ENCODE measurements around the gene ACP5. TPM values are rescaled to one million over a fixed set of nuclear protein-coding genes. Genes with fewer than 3 reads are reported as not detected.
"Not testable (repeated sequence)": the region's sequence is repeated elsewhere in the genome, so short reads cannot be mapped to it uniquely, and the experiment has no call there.

Gene ACP5
- total and polyA plus RNA-seq, 2 of the 4 experiments (the other 2 are of a cell fraction), result 0.54 to 1.2 TPM

DNA sequence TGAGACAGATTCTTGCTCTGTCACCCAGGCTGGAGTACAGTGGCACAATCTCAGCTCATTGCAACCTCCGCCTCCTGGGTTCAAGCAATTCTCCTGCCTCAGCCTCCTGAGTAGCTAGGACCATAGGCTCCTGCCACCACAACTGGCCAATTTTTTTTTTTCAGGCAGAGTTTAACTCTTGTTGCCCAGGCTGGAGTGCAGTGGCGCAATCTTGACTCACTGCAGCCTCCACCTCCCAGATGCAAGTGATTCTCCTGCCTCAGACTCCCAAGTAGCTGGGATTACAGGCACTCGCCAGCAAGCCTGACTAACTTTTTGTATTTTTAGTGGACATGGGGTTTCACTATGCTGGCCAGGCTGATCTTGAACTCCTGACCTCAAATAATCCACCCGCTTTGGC lies 3.7 kb downstream of the ACP5 start:
- dilution Hi-C loops (cut with HindIII; ENCODE audit: low sequenced_read_pairs, unreplicated experiment), result not testable (repeated sequence)

GRCh38 chr19:11573354-11573753 lies 4.1 kb downstream of the ACP5 start:
- POLR2A ChIA-PET (ENCODE audit: unreplicated experiment); H3K4me1 ChIP-seq (ENCODE audit: control insufficient read depth, insufficient read depth, low read length); H3K9me1 ChIP-seq (ENCODE audit: insufficient read depth, low read length); BruUV-seq (replicated peaks); H3K79me1 ChIP-seq (ENCODE audit: low read depth in 1 of 2, low read length in 2 of 2); in situ Hi-C loops (cut with MboI; ENCODE audit: low sequenced_read_pairs); H3K4me3 ChIP-seq (ENCODE audit: insufficient read depth, low read depth, low read length); H2AK9ac ChIP-seq (replicated peaks; ENCODE audit: low read depth, low read length, poor library complexity); H2AFZ ChIP-seq (replicated peaks; ENCODE audit: low read length, poor library complexity); H3K56ac ChIP-seq (ENCODE audit: extremely low read depth, insufficient read depth, low read length); H2BK120ac ChIP-seq (ENCODE audit: low read depth, low read length); H2BK15ac ChIP-seq (ENCODE audit: low read depth, low read length); H4K8ac ChIP-seq (ENCODE audit: low read depth in 2 of 2, low read length in 2 of 2); H3K4me2 ChIP-seq (ENCODE audit: low read depth, low read length); H3K27ac ChIP-seq (ENCODE audit: insufficient read depth, low read length); ATAC-seq (ENCODE audit: low read depth); H4K5ac ChIP-seq (ENCODE audit: low read depth, low read length); H3K9ac ChIP-seq (ENCODE audit: low read depth, low read length); DNase-seq; dilution Hi-C loops (cut with HindIII; ENCODE audit: low sequenced_read_pairs, unreplicated experiment); H3K27me3 ChIP-seq (ENCODE audit: control insufficient read depth, insufficient read depth, low read length); H3K23ac ChIP-seq (ENCODE audit: low read depth, low read length); H3K18ac ChIP-seq (ENCODE audit: low read depth, low read length); H3K36me3 ChIP-seq (ENCODE audit: control insufficient read depth, insufficient read depth, low read length); H3K9me3 ChIP-seq (ENCODE audit: control insufficient read depth, insufficient read depth, low read length); H4K20me1 ChIP-seq (ENCODE audit: insufficient read depth, low read length); H2AK5ac ChIP-seq (ENCODE audit: low read depth, low read length); intact Hi-C loops (cut with micrococcal nuclease); H4K91ac ChIP-seq (ENCODE audit: insufficient read depth, low read depth, low read length); H3K4ac ChIP-seq (ENCODE audit: low read depth, low read length); H2BK5ac ChIP-seq (ENCODE audit: low read depth, low read length, poor library complexity, severe bottlenecking); H3K14ac ChIP-seq (replicated peaks; ENCODE audit: low read depth, low read length); H2BK20ac ChIP-seq (ENCODE audit: low read depth, low read length): not testable (repeated sequence)
- CTCF ChIA-PET, result interaction anchor here (0.7 kb wide), 1 partner anchor 37 kb away, joined by 6 read pairs; no protein-coding TSS in a partner anchor
- WGBS, 2 experiments (ENCODE audit: extremely low coverage in 2 of 2, insufficient read length in 1 of 2), result 71% methylated on average over 2 of the region's 6 CpGs; no CpG with 5 or more reads in 1 of the 2 experiments

More for the DNA sequence above, 3.7 kb downstream of the ACP5 start:
- H3K4me2 ChIP-seq (ENCODE audit: low read depth, low read length); H3K18ac ChIP-seq (ENCODE audit: low read depth, low read length); H3K9ac ChIP-seq (ENCODE audit: low read depth, low read length); H3K23ac ChIP-seq (ENCODE audit: low read depth, low read length); ATAC-seq (ENCODE audit: low read depth); H4K20me1 ChIP-seq (ENCODE audit: insufficient read depth, low read length); H2AK9ac ChIP-seq (replicated peaks; ENCODE audit: low read depth, low read length, poor library complexity); BruUV-seq (replicated peaks); H2AK5ac ChIP-seq (ENCODE audit: low read depth, low read length); H3K27ac ChIP-seq (ENCODE audit: insufficient read depth, low read length); H3K27me3 ChIP-seq (ENCODE audit: control insufficient read depth, insufficient read depth, low read length); H3K36me3 ChIP-seq (ENCODE audit: control insufficient read depth, insufficient read depth, low read length); H4K5ac ChIP-seq (ENCODE audit: low read depth, low read length); H3K14ac ChIP-seq (replicated peaks; ENCODE audit: low read depth, low read length); H2BK120ac ChIP-seq (ENCODE audit: low read depth, low read length); H3K4ac ChIP-seq (ENCODE audit: low read depth, low read length); H2BK5ac ChIP-seq (ENCODE audit: low read depth, low read length, poor library complexity, severe bottlenecking); H3K9me3 ChIP-seq (ENCODE audit: control insufficient read depth, insufficient read depth, low read length); H3K4me1 ChIP-seq (ENCODE audit: control insufficient read depth, insufficient read depth, low read length); H2BK20ac ChIP-seq (ENCODE audit: low read depth, low read length); H4K91ac ChIP-seq (ENCODE audit: insufficient read depth, low read depth, low read length); POLR2A ChIA-PET (ENCODE audit: unreplicated experiment); DNase-seq; H2AFZ ChIP-seq (replicated peaks; ENCODE audit: low read length, poor library complexity); H3K9me1 ChIP-seq (ENCODE audit: insufficient read depth, low read length); in situ Hi-C loops (cut with MboI; ENCODE audit: low sequenced_read_pairs); H3K56ac ChIP-seq (ENCODE audit: extremely low read depth, insufficient read depth, low read length); H3K79me1 ChIP-seq (ENCODE audit: low read depth in 1 of 2, low read length in 2 of 2); intact Hi-C loops (cut with micrococcal nuclease); H4K8ac ChIP-seq (ENCODE audit: low read depth in 2 of 2, low read length in 2 of 2); H3K4me3 ChIP-seq (ENCODE audit: insufficient read depth, low read depth, low read length); H2BK15ac ChIP-seq (ENCODE audit: low read depth, low read length): not testable (repeated sequence)
- CTCF ChIA-PET, result interaction anchor here (0.7 kb wide), 1 partner anchor 37 kb away, joined by 6 read pairs; no protein-coding TSS in a partner anchor
- no CpG with 5 or more reads among the region's 4 CpGs for WGBS, 2 experiments (ENCODE audit: extremely low coverage in 2 of 2, insufficient read length in 1 of 2)

All from IMR-90 (cell line).